H9 (cell line): Measurements from ENCODE around the gene DNAJC22. TPM values are rescaled to one million over a fixed set of nuclear protein-coding genes. Genes with fewer than 3 reads are reported as not detected.

Experiments used
- DNase-seq: peaks from one replicate; pipeline ENCODE4 v3.0.0-alpha.2; 2017
- H2AFZ ChIP-seq: one replicate; pipeline ENCODE4 v1.6.1; 2013; ENCODE audit warnings: mild to moderate bottlenecking, low read length, control low read depth, moderate library complexity
- H2AK5ac ChIP-seq: 2 replicates; pipeline ENCODE4 v1.6.1; 2013; ENCODE audit warnings: low read length, control low read depth, mixed read lengths; ENCODE audit not compliant: insufficient read length
- H2BK120ac ChIP-seq: one replicate; pipeline ENCODE4 v1.6.1; 2013; ENCODE audit warnings: low read depth, mild to moderate bottlenecking, low read length, control low read depth, inconsistent platforms; ENCODE audit not compliant: poor library complexity, severe bottlenecking
- H2BK12ac ChIP-seq: 2 replicates; pipeline ENCODE4 v1.6.1; 2013; ENCODE audit warnings: low read length, control low read depth, mixed read lengths, low read depth; ENCODE audit not compliant: insufficient read length
- H2BK15ac ChIP-seq: 2 replicates; pipeline ENCODE4 v1.6.1; 2013; ENCODE audit warnings: low read depth, low read length, control low read depth
- H2BK20ac ChIP-seq: one replicate; pipeline ENCODE4 v1.6.1; 2013; ENCODE audit warnings: low read depth, mild to moderate bottlenecking, low read length, control low read depth, inconsistent platforms; ENCODE audit not compliant: poor library complexity, severe bottlenecking
- H2BK5ac ChIP-seq: 2 replicates; pipeline ENCODE4 v1.6.1; 2013; ENCODE audit warnings: low read length, control low read depth, mixed read lengths; ENCODE audit not compliant: insufficient read length
- H3K14ac ChIP-seq: 2 replicates; pipeline ENCODE4 v1.6.1; 2013; ENCODE audit warnings: low read length, control low read depth; ENCODE audit not compliant: insufficient read depth
- H3K18ac ChIP-seq: 2 replicates; pipeline ENCODE4 v1.6.1; 2013; ENCODE audit warnings: low read depth, mild to moderate bottlenecking, mixed read lengths, low read length, control low read depth; ENCODE audit not compliant: insufficient read length
- H3K23ac ChIP-seq: 2 replicates; pipeline ENCODE4 v1.6.1; 2013; ENCODE audit warnings: low read length, control low read depth, mixed read lengths, low read depth; ENCODE audit not compliant: insufficient read length
- H3K23me2 ChIP-seq: 2 replicates; pipeline ENCODE4 v1.6.1; 2013; ENCODE audit warnings: low read depth, mild to moderate bottlenecking, mixed read lengths, low read length, control low read depth; ENCODE audit not compliant: insufficient read length, poor library complexity, severe bottlenecking
- H3K27ac ChIP-seq: 2 replicates; pipeline ENCODE4 v1.5.1; 2013; ENCODE audit warnings: low read length, control low read depth, mixed read lengths, low read depth; ENCODE audit not compliant: insufficient read length
- H3K27me3 ChIP-seq: 2 replicates; pipeline ENCODE4 v1.6.1; 2013; ENCODE audit warnings: low read length, control low read depth, inconsistent platforms; ENCODE audit not compliant: insufficient read depth
- H3K4ac ChIP-seq: 2 replicates; pipeline ENCODE4 v1.6.1; 2013; ENCODE audit warnings: low read depth, mild to moderate bottlenecking, control low read depth, inconsistent platforms, low read length, moderate library complexity
- H3K4me1 ChIP-seq: 2 replicates; pipeline ENCODE4 v1.6.1; 2013; ENCODE audit warnings: low read length, control low read depth, inconsistent platforms; ENCODE audit not compliant: insufficient read depth
- H3K4me2 ChIP-seq: 2 replicates; pipeline ENCODE4 v1.6.1; 2013; ENCODE audit warnings: low read length, control low read depth, mixed read lengths; ENCODE audit not compliant: insufficient read length, insufficient read depth
- H3K56ac ChIP-seq: 2 replicates; pipeline ENCODE4 v1.6.1; 2013; ENCODE audit warnings: low read depth, mild to moderate bottlenecking, mixed read lengths, low read length, control low read depth; ENCODE audit not compliant: insufficient read length
- H3K79me1 ChIP-seq: 2 replicates; pipeline ENCODE4 v1.6.1; 2013; ENCODE audit warnings: low read depth, mild to moderate bottlenecking, moderate library complexity, low read length, control low read depth, inconsistent platforms; ENCODE audit not compliant: insufficient read depth, poor library complexity, severe bottlenecking
- H3K79me2 ChIP-seq: 2 replicates; pipeline ENCODE4 v1.6.1; 2013; ENCODE audit warnings: low read length, control low read depth, inconsistent platforms; ENCODE audit not compliant: insufficient read depth
- H3K9ac ChIP-seq: 2 replicates; pipeline ENCODE4 v1.6.1; 2013; ENCODE audit warnings: low read length, control low read depth, mixed read lengths; ENCODE audit not compliant: insufficient read length; ENCODE audit errors: extremely low read depth
- H3K9me3 ChIP-seq: one replicate; pipeline ENCODE4 v1.6.1; 2013; ENCODE audit warnings: low read depth, low read length, inconsistent platforms; ENCODE audit not compliant: control insufficient read depth
- H3T11ph ChIP-seq: one replicate; pipeline ENCODE4 v1.6.1; 2013; ENCODE audit warnings: mild to moderate bottlenecking, low read length, control low read depth, inconsistent platforms
- H4K20me1 ChIP-seq: one replicate; pipeline ENCODE4 v1.6.1; 2013; ENCODE audit not compliant: control insufficient read depth, insufficient read length, insufficient read depth
- H4K5ac ChIP-seq: 2 replicates; pipeline ENCODE4 v1.6.1; 2013; ENCODE audit warnings: low read depth, mild to moderate bottlenecking, mixed read lengths, low read length, control low read depth; ENCODE audit not compliant: insufficient read length
- H4K8ac ChIP-seq: replicated peaks from 2 replicates; pipeline ENCODE4 v1.6.1; 2013; ENCODE audit warnings: low read length, control low read depth, mixed read lengths, low read depth; ENCODE audit not compliant: insufficient read length
- H4K91ac ChIP-seq: 2 replicates; pipeline ENCODE4 v1.6.1; 2013; ENCODE audit warnings: low read depth, mild to moderate bottlenecking, moderate library complexity, mixed read lengths, low read length, control low read depth; ENCODE audit not compliant: insufficient read length
- H3K27ac Mint-ChIP-seq, 3 experiments: 2 replicates in 2 of 3; 3 replicates in 1 of 3; pipeline ENCODE4 v1.8.0; 2020 to 2021; ENCODE audit warnings: mixed read lengths in 3 of 3, mild to moderate bottlenecking in 1 of 3, moderate library complexity in 1 of 3
- H3K27me3 Mint-ChIP-seq: 2 replicates; pipeline ENCODE4 v1.8.0; 2021; ENCODE audit warnings: low read depth, mild to moderate bottlenecking, moderate library complexity, mixed read lengths
- H3K36me3 Mint-ChIP-seq, 3 experiments: 2 replicates in 2 of 3; 3 replicates in 1 of 3; pipeline ENCODE4 v1.8.0; 2020 to 2021; ENCODE audit warnings: low read depth in 3 of 3, mixed read lengths in 3 of 3; ENCODE audit not compliant: insufficient read depth in 1 of 3
- H3K4me1 Mint-ChIP-seq, 2 experiments: 2 replicates each; pipeline ENCODE4 v1.8.0; 2020; ENCODE audit warnings: mixed read lengths in 2 of 2
- H3K4me3 Mint-ChIP-seq, 2 experiments: 2 replicates in 1 of 2; 3 replicates in 1 of 2; pipeline ENCODE4 v1.8.0; 2020 to 2021; ENCODE audit warnings: mild to moderate bottlenecking in 2 of 2, mixed read lengths in 2 of 2, moderate library complexity in 1 of 2
- H3K9me3 Mint-ChIP-seq, 2 experiments: 2 replicates in 1 of 2; 3 replicates in 1 of 2; pipeline ENCODE4 v1.8.0; 2020; ENCODE audit warnings: mild to moderate bottlenecking in 2 of 2, mixed read lengths in 2 of 2, moderate library complexity in 1 of 2
- WGBS: extraction: QIAGEN DNeasy Blood & Tissue Kit; methylation state at CpG from one replicate; pipeline ENCODE4 v1.1.7; 2013; ENCODE audit warnings: missing lambda C conversion rate, low lambda C conversion rate, mixed read lengths; ENCODE audit not compliant: insufficient read length; ENCODE audit errors: extremely low coverage; 5-methylcytosine and 5-hydroxymethylcytosine counted together
- total RNA-seq: library from RNA; stranded (reverse); gene quantifications from 2 replicates; pipeline ENCODE4 v1.2.1, GENCODE V29; 2021
- TF ChIP-seq, protein P1 (sequence below): fragments of 200-600 bp; sonication (generic); conservative IDR thresholded peaks from 3 replicates; pipeline ENCODE4 v1.8.0; 2021; ENCODE audit warnings: antibody characterized with exemption, mild to moderate bottlenecking

Gene DNAJC22
- total RNA-seq, 1 experiment from 2014 or later, result 3.2 TPM

DNA sequence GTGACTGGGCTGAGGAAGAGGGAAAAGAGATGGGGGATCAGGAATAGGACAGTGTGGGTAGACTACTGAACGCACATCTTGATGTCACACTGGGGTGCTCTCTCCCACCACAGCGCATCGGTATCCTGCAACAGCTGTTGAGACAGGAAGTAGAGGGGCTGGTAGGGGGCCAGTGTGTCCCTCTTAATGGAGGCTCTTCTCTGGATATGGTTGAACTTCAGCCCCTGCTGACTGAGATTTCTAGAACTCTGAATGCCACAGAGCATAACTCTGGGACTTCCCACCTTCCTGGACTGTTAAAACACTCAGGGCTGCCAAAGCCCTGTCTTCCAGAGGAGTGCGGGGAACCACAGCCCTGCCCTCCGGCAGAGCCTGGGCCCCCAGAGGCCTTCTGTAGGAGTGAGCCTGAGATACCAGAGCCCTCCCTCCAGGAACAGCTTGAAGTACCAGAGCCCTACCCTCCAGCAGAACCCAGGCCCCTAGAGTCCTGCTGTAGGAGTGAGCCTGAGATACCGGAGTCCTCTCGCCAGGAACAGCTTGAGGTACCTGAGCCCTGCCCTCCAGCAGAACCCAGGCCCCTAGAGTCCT is 16.6 kb upstream of the DNAJC22 start:
- no peak overlapping the region for H3K14ac ChIP-seq
- H3K4me2 ChIP-seq, result no peak overlapping the region
- DNase-seq, result no peak
- no peak overlapping the region for H3K9ac ChIP-seq
- no peak overlapping the region for H2BK20ac ChIP-seq
- no peak overlapping the region for H3K56ac ChIP-seq
- no peaks in the 10 kb centered on the region for H3K4me1 ChIP-seq
- H3T11ph ChIP-seq, result no peak overlapping the region
- H3K18ac ChIP-seq, result no peak overlapping the region
- H3K4ac ChIP-seq, result no peak overlapping the region
- peaks cover 7% of the 10 kb centered on the region; the same call in 1 of the 2 replicates for H3K27me3 ChIP-seq
- no peaks in the 10 kb centered on the region for H3K79me2 ChIP-seq
- H3K23ac ChIP-seq, result no peak overlapping the region
- Mint-ChIP-seq H3K9me3 (no peaks in the 10 kb centered on the region), H3K4me1 (0 out of 4 replicates have a peak, but pooled peaks cover 0 to 2% of the 10 kb centered on the region in 2 experiments), H3K36me3 (peaks cover 19 to 53% (median 51%) of the 10 kb centered on the region in 3 experiments; a peak in 6 of 7 replicates), H3K27me3 (peaks cover 28% of the 10 kb centered on the region), H3K4me3 (no peak overlapping the region), H3K27ac (no peak overlapping the region)
- H4K5ac ChIP-seq, result no peak overlapping the region
- WGBS, result no CpG with 5 or more reads among the region's 7 CpGs
- no peaks in the 10 kb centered on the region for H4K20me1 ChIP-seq
- H3K27ac ChIP-seq, result no peak overlapping the region
- no peak overlapping the region for H2BK15ac ChIP-seq
- no peak overlapping the region for H2AK5ac ChIP-seq
- no peak overlapping the region for H2BK12ac ChIP-seq
- H3K79me1 ChIP-seq, result no peaks in the 10 kb centered on the region
- H2BK120ac ChIP-seq, result no peak overlapping the region
- H4K91ac ChIP-seq, result no peak overlapping the region
- no peak overlapping the region for H2BK5ac ChIP-seq
- H3K23me2 ChIP-seq, result no peaks in the 10 kb centered on the region
- no peak overlapping the region for H2AFZ ChIP-seq
- H3K9me3 ChIP-seq, result no peaks in the 10 kb centered on the region
- no peak overlapping the region for H4K8ac ChIP-seq
- TF ChIP-seq, protein P1, sequence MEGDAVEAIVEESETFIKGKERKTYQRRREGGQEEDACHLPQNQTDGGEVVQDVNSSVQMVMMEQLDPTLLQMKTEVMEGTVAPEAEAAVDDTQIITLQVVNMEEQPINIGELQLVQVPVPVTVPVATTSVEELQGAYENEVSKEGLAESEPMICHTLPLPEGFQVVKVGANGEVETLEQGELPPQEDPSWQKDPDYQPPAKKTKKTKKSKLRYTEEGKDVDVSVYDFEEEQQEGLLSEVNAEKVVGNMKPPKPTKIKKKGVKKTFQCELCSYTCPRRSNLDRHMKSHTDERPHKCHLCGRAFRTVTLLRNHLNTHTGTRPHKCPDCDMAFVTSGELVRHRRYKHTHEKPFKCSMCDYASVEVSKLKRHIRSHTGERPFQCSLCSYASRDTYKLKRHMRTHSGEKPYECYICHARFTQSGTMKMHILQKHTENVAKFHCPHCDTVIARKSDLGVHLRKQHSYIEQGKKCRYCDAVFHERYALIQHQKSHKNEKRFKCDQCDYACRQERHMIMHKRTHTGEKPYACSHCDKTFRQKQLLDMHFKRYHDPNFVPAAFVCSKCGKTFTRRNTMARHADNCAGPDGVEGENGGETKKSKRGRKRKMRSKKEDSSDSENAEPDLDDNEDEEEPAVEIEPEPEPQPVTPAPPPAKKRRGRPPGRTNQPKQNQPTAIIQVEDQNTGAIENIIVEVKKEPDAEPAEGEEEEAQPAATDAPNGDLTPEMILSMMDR, result no peak
